GM19324 (cell line): ENCODE results near the gene IZUMO1R.
"Not testable (repeated sequence)": the region's sequence is repeated elsewhere in the genome, so short reads cannot be mapped to it uniquely, and the experiment has no call there.

Source experiments
- ATAC-seq: cut with Tn5 transposase; IDR thresholded peaks from one replicate; pipeline ENCODE4 v1.9.1; 2021; ENCODE audit warnings: mild to moderate bottlenecking, moderate library complexity; ENCODE audit not compliant: unreplicated experiment, low FRiP score

Gene IZUMO1R

DNA sequence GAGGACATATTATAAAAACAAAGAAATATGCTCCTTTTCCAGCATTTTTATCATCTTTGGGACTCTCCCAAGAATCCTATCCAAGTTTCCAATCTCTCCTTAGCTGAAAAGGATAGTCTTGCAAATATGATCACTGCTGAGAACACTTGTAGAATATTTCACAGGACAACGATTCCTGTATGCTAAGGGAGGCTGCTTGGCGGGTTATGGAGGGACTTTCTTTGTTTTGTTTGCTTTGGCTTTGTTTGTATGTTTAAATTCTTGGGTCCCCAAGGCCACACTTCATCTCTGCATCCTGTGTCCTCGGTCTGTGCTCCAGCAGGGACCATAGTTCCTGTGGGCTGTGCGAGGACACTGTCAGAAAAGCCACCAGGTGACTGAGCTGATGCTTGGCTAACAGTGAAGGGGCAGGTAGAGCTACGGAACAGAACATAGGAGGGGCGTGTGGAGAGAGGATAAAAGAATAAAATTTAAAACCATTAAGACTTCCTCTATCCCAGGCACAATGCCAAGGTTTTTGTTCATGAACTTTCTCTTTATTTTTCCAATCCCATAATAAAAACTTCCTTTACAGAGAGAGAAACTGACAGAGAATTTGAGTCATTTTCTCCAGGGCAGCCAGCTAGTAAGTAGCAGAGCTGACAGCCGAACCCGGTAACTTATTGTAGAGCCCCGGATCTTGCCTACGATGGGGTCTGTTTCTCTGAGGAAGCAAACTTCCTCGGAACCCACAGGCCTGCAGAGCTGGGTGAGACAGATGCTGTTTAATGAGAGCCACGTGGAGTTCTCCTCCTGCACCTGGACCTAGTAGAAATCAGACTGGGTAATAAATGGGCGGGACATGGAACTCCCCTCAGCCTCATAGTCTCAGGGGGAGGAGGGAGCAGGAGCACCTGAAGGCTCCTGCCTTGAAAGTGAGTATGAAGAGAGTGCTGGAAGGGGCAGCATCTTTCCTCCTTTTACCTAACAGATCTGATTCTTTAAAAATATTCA, at the start of gene IZUMO1R:
TSS of gene IZUMO1R (plus strand) at position 615 of the 993 bp plus-strand sequence. CDS start 1,057 bp downstream, outside the sequence.
- no peak for ATAC-seq

- ATAC-seq, result no peak
Measured at GRCh38 chr11:94271885-94272372, 32.5 kb upstream of the IZUMO1R start.

DNA sequence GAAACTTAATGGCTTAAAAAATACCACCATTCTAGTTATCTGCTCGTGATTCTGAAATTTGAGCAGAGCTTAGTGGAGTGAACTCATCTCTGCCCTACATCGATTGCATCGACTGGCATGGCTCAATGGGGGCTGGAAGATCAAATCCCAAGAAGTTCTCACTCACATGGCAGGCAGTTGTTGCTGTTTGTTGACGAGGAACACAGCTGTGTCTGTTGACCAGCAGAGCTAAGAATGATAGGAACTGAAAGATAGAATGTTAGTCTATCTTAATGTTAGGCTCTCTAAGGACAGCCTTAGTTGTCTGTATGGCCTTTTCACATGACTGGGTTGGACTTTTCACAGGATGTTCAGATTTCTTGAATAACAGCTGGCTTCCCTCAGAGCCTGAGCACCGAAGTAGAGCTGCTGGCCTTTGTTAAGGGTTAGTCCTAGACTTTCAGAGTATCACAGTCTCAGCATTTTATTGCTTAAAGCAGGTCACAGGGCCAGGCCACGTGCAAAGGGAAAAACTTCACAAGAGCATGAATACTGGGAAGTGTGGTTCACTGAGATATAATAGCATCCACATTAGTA, 31.6 kb upstream of the IZUMO1R start:
- ATAC-seq, result no peak

GRCh38 chr11:94275961-94276360, 28.4 kb upstream of the IZUMO1R start:
- ATAC-seq, result no peak

GRCh38 chr11:94276943-94277342, 27.4 kb upstream of the IZUMO1R start:
- ATAC-seq, result no peak

GRCh38 chr11:94278207-94278606, 26.2 kb upstream of the IZUMO1R start:
- ATAC-seq, result not testable (repeated sequence)

DNA sequence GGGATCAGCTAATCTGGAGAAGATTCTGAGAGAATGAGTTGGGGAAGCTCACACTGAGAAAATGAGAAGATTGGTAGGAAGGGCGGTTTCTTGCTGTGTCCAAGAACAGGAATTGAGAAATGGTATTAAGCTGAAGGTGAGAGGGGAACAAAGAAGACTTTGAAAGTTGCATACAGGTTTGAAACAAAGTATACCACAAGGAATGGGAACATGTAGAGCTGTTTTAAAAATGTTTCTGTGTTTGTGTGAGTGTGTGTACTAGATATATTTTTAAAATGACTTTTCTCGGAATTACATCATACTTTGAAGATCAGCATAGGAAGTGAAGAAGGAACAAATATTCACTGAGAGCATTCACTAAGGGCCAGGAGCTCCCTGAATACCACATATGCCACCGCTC, 24.4 kb upstream of the IZUMO1R start:
- ATAC-seq, result no peak

GRCh38 chr11:94281324-94281723, 23.1 kb upstream of the IZUMO1R start:
- no peak for ATAC-seq

DNA sequence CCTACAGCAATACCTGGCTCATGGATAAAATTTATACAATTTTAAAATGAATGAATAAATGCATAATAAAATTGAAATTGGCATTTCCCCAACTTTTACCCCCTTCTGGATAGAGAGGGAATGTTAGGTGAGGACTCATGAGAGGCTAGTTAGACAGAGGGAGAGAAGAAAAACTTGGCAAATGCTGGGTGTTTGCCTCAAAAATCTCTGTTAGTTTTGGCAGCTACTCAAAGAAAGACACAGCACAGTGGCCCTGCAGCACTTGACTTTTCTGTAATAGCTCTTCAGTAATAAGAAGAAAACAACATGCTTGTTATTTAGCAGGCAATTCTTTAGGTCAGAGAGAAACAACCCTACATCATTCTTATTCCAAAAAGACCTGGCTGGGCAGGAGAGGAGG, 20.7 kb upstream of the IZUMO1R start:
- no peak for ATAC-seq

DNA sequence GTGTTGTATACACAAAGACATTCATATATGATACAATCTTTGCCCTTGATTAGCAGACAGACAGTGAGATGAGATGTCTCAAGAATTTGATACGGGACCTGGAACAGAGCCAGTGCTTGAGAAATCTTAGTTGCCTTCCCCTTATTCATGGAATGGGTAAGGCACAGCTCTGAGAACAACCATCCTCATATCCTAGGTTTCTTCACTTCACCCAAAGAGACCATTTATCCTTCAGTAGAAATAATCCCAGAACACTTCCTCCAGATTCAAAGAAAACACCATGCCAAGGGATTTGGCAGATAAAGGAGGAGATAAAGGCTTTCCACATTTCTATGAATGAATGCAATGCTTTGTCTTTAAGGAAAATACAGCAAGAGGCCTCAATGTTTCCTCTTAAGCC, 8.8 kb upstream of the IZUMO1R start:
- no peak for ATAC-seq

DNA sequence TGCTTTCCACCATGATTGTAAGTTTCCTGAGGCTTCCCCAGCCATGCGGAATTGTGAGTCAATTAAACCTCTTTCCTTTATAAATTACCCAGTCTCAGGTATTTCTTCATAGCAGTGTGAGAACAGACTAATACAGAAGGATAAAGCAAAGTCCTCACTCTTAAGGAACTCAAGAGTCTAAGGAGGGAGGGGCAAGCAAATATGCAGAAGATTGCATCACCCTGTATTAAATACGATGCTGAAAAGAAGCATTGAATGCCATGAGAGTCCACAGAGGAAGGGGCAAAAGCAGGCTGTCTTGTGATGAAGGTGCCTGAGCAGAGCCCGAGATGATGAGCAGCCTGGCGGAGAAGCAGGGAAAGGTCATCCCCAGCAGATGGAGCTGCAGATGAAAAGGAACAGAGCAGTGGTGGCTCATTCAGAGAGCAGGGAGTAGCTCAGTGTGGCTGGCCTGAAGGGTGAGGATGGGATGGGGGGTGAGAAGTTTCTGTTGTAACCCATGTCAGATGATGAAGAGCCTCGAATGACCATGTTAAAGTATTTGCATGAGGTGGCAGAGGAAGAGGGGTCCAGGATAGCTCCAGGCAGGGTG, 6.3 kb upstream of the IZUMO1R start:
- ATAC-seq, result no peak

DNA sequence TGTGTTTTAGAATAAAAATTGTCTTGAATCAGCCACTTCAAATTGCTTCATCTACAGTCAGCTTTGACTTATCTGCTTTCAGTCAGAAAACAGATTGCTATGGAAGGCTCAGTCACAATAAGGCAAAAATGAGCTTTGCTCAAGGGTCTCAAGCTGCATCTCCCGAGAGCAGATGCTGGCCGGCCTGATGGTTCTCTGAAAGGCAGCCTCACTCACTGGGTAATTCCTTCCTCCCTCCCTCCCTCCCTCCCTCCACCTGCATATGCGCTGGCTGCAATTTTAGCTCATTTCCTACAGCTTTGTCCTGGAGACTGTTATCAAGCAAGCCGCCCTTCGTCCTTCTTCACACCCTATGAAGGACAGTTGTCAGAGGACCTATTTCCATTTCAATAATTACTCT, 1.6 kb upstream of the IZUMO1R start:
- ATAC-seq, result no peak

DNA sequence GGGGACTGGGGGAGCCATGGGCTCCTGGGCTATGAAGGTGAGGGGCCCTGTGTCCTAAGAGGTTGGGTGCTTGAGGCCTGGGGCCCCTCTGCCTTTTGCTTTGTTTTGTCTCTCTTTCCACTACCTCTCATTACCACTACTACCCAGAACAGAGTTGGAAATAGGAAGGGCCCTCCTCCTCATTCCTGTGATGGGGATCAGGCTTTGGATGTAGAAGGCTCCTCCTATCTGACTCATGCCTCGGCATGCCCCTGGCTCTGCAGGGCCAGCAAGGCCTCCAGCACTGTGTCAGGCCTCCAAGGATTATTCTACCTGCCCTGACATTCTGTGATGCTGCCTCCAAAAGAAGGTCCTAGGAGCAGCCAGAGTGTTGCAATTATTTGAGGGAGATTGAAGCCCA, 766 bp downstream of the IZUMO1R start:
- ATAC-seq, result no peak

DNA sequence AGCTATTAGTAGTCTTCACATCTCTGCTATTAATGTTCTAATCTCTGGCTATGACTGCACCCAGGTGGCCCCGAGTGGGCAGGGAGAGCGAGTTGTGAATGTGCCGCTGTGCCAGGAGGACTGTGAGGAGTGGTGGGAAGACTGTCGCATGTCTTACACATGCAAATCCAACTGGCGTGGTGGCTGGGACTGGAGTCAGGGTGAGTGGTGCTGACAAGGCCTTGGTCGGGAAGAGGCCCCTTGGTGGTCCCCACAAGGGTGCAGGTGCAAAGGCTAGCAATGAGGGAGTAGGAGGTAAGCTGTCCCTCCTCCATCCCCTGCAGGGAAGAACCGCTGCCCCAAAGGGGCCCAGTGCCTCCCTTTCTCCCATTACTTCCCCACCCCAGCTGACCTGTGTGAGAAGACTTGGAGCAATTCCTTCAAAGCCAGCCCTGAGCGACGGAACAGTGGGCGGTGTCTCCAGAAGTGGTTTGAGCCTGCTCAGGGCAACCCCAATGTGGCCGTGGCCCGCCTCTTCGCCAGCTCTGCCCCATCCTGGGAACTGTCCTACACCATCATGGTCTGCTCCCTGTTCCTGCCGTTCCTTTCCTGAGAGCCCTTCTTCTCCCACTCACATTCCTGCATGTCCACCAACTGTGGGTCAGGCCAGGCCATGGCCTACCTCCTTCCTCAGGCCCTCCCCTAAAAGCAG, 2.9 kb downstream of the IZUMO1R start:
- no peak for ATAC-seq

GRCh38 chr11:94308024-94308423, 3.6 kb downstream of the IZUMO1R start:
- ATAC-seq, result no peak

GRCh38 chr11:94309757-94310156, 5.4 kb downstream of the IZUMO1R start:
- ATAC-seq, result no peak

- no peak for ATAC-seq
Measured at GRCh38 chr11:94310191-94310875, 6.0 kb downstream of the IZUMO1R start.

GRCh38 chr11:94312339-94312738, 8.0 kb downstream of the IZUMO1R start:
- ATAC-seq, result no peak

DNA sequence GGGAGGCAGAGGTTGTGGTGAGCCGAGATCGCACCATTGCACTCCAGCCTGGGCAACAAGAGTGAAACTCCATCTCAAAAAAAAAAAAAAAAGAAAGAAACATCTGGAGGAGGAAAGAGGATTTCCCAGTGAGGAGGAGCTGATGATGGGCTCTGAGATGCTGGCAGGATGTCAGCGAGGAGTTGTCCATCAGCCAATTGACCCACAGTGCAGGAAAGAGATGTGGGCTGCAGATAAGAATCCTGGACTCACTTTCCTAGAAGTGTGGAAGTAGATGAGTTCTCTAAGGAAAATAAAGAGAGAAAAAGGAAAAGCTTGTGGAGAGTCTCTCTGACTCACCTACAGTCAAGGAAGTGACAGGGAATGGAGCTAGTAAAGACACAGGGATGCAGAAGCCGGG, 9.7 kb downstream of the IZUMO1R start:
- no peak for ATAC-seq

GRCh38 chr11:94315664-94316063, 11.3 kb downstream of the IZUMO1R start:
- ATAC-seq, result no peak
